NCI-H2196 (cell line): Measurements from ENCODE around the gene OR2A12.
"Not testable (repeated sequence)": the region's sequence is repeated elsewhere in the genome, so short reads cannot be mapped to it uniquely, and the experiment has no call there.

ENCODE experiments used
- DNase-seq: peaks from one replicate; lab custom pipeline; 2025; ENCODE audit not compliant: unreplicated experiment; lab: John Stamatoyannopoulos, UW

OR2A12 gene, protein sequence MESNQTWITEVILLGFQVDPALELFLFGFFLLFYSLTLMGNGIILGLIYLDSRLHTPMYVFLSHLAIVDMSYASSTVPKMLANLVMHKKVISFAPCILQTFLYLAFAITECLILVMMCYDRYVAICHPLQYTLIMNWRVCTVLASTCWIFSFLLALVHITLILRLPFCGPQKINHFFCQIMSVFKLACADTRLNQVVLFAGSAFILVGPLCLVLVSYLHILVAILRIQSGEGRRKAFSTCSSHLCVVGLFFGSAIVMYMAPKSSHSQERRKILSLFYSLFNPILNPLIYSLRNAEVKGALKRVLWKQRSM

DNA sequence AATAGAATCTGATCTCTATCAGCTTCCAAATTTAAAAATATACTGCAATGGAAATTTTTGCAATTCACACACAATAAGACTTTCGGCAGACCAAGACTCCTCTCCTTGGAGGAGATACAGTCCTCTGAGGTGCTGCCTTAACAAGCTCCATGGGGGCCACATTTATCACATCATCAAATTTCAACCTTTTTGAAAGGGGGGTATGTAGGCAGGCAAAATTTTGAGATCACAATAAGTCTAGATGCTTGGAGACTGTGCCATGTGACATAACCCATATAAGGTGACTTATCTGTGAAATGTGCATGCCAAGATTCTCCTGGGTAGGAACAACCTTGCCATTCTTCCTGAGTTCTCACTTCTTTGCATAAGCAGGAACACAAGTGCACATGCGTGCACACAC lies at the start of gene OR2A12:
Gene OR2A12, plus strand, starts transcription at position 301 of the 400 bp plus-strand sequence. CDS start 8,830 bp downstream, outside the sequence.
- no peak for DNase-seq

DNA sequence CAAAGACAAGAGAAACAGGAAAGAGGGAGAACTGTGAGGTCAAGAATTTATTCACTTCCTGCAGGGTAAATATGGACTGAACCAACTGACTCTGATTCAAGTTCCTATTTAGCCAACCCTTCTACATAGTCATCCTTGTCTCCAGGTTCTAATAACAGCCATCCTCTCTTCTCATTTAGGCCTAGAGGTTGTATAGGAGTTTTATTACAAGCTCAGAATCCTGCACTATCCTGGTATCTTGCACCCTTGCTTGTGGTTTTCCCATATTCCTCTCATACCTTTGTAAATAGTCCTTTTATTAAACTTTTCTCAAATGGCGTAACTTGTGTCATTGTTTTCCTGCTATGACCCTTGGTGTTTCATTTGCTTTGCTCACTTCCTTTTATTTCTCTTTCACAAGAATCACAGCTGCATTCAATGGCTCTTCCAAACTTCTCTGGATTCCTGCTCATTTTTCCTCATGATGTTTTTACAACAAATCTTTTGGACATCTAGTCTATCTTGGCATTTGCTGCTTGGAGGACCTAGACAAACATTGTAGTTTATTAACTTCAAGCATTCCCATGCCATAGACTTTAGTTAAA lies 49.7 kb upstream of the OR2A12 start:
- DNase-seq = no peak

DNA sequence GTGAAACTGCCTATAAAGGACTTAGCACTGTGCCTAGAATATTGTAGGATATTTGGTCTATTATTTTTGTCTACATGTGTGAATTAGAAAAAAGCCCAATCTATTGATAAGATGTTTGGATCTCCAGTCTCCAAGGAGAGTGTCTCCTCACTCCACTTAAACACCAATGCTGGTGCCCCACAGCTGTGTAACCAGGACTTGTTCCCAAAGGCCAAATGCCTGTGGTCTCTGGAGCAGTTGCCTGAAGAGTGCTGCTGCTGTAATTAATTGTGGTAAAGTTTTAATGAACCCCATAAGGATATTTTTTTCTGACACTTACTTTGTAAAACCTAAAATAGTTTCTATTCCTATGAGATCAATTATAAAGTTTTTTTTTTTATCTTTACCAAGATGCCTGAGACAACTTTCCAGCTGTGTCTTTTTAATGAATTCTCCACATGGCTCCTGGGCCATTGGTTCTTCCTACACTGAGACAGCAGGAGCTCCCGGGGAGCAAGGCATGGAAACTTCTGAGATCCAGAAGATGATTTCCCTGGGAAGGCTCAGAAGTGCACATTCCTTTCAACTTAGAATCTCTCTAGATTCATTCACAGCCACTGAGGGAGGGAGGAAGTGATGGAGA lies 48.6 kb upstream of the OR2A12 start:
- DNase-seq = no peak

DNA sequence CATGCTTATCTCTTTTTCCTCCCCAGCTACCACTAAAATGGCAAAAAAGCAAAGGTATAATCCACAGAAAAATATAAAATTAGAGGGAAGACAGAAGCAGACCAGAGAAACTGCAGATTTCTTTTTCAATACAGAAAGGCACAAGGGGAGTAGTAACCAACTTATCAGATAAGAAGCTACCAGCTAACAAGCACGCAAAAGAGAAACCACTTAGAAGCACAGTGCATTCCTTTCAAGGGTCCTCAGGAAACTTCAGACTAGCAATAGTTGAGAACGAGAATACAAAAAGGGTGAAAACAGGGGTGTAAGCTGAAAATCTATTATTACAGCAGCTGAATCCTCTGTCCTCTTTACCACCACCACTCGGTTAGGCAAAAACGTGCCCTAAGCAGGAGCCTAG lies 47.2 kb upstream of the OR2A12 start:
- DNase-seq = no peak

DNA sequence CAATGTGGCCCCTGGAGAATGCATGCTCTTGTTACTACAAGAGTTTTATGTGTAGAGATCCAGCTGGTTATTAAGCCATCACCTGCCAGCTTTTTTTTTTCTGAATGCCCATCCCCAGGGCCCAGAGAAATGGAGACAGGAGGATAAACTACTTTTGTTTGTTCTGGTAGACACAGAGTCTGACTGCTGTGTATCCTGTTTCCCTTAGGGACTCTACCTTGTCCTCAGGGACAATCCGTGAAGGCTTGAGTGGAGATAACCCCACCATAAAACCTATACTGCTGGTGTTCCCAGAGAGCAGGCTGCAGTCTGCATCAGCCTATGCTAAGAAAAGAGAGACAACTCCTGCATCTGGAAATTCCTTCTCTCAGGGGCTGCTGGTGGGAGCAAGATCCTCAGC lies 37.4 kb upstream of the OR2A12 start, which contains the start of gene OR2A5:
Gene OR2A5, plus strand, starts transcription at position 301 of the 400 bp plus-strand sequence. CDS start 1,454 bp downstream, outside the sequence.
- no peak for DNase-seq

DNA sequence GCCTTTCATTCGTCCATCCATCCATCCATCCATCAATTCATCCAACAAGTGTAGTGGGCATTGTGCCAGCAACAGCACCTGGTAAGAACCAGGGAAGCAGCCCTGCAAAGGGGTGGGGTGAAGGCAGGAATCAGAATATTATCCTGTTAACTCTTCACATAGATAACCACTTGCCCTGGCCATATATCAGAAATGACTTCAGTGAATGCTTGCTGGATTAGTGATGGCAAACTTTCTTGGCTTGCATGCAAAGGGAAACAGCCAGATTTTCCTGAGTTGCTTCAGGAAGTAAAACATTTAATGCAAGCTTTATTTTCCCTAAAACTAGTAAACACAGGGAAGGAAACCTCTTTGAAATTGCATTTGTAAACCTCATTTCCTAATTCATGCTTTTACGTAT lies 36.6 kb upstream of the OR2A12 start:
- no peak for DNase-seq

DNA sequence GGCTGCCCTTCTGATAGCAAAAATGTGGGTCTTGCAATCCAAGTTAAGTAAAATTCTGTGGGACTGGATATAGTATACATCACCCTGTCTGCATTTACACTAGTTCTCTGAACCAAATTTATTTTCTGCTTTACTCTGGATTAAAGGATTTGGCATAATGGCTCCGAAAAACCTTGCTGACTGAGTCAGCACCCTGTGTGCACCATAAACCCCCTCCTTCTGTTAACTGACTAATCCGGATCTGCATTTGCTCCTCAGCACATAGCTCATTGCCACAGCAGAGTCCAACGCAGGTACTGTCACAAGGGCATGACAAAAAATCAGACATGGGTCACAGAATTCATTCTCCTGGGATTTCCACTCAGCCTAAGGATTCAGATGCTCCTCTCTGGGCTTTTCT lies 36.0 kb upstream of the OR2A12 start:
- DNase-seq = no peak

DNA sequence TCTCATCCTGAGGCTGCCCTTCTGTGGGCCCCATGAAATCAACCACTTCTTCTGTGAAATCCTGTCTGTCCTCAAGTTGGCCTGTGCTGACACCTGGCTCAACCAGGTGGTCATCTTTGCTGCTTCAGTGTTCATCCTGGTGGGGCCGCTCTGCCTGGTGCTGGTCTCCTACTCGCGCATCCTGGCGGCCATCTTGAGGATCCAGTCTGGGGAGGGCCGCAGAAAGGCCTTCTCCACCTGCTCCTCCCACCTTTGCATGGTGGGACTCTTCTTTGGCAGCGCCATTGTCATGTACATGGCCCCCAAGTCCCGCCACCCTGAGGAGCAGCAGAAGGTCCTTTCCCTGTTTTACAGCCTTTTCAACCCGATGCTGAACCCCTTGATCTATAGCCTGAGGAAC lies 35.2 kb upstream of the OR2A12 start:
- DNase-seq = not testable (repeated sequence)

DNA sequence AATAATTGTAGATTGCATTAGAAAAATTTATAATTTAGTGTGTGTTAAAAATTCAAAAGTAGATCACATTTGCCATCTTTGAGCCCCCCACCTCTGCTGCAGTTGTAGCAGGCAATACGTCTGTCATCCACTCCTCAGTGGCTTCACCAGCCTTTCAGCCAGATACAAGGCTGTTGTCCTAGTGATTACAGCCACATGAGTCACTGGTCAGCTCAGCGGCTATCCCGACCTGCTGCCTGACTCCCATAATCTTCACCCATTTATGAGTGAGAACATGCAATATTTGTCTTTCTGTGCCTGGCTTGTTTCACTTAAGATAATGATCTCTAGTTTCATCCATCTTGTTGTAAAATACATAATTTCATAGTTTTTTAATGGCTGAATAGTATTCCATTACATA lies 28.1 kb upstream of the OR2A12 start:
- no peak for DNase-seq

DNA sequence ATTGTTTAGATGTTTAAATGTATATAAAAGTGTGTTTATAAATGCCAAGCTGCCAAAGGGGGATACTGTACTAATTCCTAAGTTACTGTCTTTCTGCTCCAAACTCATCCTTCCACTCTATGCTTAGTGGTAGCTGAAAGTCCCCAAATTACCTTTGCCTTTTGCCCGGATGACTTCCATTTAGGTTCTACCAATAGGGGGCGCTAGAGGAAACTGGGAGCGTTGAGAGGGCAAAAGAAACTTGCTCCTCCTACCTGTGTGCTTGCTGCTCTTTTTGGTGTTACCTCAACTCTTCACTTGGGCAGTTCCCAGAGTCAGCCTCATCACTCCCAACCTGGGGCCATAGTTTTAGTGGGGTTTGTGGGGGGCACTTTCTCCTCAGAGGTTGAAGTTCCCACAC lies 22.4 kb upstream of the OR2A12 start:
- DNase-seq = no peak

DNA sequence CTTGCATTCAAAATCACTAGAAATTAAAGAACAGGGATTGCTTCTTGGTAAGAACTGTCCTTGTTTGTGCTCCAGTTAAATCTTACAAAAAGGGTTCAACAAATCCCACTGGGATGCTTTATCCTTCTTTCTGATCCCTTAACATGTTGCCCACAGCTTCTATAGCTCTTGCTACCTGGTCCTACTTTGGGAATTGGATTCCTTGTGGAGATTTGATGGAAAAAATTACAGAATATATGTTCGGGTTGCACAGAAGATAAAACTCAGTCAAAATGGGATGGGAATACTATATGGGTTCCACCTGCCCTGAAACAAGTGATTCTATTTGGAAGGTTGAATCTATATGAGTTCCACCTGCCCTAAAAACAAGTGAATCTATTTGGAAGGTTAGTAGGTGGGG lies 16.6 kb upstream of the OR2A12 start, which contains the start of gene OR2A25:
Gene OR2A25, plus strand, starts transcription at position 301 of the 400 bp plus-strand sequence. CDS start 4,409 bp downstream, outside the sequence.
- no peak for DNase-seq

DNA sequence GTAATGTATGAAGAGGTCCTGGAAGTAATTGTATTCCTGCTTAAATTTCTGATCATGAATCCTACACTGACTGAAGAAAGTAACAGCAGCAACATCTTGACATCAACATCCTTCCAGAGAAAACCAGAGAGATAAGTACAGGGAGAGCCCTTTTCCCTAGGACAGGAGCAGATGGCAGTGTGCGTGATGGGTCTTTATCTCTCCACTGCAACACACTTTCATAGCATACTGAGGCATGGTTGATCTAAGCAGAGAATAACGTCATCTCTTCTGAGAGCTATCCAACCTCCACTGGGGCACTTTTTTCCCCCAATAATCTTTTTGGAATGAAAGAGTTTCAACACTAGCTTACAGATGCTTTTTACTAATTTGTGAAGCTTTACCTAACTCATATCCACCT lies 16.1 kb upstream of the OR2A12 start:
- DNase-seq = no peak

DNA sequence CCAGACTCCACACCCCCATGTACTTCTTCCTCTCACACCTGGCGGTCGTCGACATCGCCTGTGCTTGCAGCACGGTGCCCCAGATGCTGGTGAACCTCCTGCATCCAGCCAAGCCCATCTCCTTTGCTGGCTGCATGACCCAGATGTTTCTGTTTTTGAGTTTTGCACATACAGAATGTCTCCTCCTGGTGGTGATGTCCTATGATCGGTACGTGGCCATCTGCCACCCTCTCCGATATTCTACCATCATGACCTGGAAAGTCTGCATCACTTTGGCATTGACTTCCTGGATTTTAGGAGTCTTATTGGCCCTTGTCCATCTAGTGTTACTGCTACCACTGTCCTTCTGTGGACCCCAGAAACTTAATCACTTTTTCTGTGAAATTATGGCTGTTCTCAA lies 11.7 kb upstream of the OR2A12 start:
- DNase-seq = no peak

DNA sequence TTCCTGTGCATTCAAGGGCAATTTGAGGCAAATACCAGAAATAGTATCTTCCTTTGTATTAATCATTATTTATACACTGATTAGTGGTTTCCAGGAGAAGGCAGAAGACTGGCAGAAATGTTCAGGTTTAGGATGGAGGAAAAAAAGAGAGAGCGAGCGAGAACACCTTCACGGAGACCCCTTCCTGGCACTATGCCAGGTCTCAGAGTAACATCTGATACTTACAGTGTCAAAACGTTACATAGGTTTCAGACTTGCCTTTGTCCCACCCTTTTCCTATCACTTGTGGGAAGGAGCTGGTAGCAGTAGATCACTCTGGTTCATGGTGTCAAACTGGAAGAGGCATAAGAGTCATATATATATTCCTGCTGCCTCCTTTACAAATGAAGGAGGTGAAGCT lies 652 bp downstream of the OR2A12 start:
- DNase-seq = no peak

DNA sequence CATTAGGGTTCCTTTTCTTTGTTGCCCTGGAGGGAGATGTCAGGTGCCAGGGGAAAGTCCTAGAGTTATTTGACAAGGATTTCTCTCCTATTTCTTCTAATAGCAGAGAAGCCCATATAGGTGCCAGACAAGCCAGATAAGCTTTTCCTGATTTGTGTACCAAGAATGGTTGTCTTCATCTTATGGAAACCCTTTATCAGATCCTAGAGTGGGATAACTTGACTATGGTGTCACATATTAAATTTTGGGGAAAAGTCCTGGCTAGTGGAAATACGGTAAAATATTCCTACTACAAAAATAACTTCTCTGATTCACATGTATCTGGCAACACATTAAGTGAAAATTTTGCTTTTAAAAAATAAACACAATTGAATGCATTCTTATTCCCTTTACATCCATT lies 1.2 kb downstream of the OR2A12 start:
- no peak for DNase-seq

DNA sequence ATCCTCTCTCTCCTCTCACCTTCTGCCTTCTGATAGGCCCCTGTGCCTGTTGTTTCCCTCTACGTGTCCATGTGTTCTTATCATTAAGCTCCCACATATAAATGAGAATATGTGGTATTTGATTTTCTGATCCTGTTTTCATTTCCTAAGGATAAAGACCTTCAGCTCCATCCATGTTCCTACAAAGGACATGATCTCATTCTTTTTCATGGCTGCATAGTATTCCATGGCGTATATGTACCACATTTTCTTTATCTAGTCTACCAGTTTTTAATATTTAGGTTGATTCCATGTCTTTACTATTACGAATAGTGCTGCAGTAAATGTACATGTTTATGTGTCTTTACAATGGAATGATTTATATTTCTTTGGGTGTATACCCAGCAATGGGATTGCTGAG lies 4.6 kb downstream of the OR2A12 start:
- DNase-seq = no peak

DNA sequence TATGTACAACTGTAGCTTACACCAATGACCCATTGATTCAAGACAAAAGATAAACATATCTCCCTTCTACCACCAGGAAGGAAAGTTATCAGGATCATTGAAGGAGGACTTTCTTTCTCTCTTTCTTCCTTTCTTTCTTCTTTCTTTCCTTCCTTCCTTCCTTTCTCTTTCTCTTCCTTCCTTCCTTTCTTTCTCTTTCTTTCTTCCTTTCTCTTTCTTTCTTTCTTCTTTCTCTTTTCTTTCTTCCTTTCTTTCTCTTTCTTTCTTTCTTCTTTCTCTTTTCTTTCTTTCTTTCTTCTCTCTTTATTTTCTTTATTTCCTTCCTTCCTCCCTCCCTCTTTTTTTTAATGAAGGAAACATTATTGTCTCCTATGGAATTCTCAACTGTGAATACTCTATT lies 12.7 kb downstream of the OR2A12 start:
- DNase-seq = no peak

DNA sequence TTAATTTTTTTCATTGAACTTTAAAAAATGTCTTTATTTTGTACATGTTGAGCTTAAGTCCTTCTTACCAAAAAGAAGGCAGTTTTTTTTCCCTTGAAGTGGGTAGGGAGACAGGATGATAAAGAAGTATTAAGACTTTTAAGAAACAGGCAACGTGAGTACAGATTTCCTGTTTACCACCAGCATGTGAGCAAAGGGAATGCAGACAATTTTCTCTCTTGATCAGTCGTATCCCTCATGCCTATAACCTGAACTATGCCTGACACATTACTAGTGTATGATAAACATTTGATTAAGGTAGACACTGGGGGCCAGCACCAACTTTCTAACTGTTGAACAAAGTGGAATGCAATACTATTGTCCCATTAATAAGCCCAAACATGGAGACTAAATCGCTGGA lies 14.5 kb downstream of the OR2A12 start:
- DNase-seq = no peak

DNA sequence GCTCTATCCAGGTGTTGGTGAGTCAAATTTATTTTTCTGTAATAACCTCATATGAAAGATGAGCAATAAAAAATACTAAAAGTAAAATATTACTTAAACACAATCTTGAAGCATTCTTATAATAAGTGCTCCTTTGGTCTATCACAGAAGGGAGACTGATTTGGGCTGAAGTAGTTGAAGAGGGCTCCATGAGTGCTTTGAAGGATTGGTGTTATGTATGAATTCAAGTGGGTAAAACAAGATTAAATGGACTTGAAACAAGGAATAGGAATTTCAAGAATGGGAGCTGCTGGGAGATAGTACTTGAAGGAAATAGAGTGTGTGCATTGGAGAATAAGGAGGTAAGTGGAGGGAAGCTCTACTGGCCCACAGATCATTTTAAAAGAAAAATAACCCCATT lies 16.0 kb downstream of the OR2A12 start:
- DNase-seq = no peak

DNA sequence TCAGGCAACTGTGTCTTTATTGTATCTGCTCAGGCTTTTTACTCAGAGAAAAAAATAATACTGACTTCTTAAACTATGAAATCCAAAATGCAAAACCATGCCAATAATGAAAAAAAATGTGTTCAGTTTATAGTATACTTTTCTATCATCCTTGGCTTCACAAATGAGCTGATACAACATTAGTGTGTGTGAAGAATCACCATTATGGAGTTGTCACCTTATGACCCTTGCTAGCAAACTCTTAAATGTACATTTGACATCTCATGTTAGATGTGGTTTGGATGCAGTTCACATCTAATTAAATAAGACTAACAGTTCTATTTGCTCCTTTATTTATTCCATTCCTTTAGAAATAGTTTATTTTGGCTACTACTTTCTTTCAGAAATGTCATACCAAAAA lies 19.1 kb downstream of the OR2A12 start:
- DNase-seq = no peak

DNA sequence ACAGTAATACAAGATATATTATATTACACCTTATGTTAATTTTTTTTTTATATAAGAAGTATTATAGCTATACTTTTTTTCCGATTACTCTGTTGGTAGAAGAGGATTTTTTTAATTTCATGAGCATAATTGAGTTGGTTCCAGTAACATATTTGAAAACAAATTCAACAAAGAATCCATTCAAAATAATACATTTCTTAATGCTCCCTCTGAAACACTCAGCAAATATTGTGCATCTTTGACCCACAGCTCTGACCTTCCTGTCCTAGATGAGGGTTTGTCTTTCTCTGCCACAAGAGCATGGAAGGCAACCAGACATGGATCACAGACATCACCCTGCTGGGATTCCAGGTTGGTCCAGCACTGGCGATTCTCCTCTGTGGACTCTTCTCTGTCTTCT lies 23.2 kb downstream of the OR2A12 start, which contains the start of gene OR2A2:
Gene OR2A2, plus strand, starts transcription at position 301 of the 400 bp plus-strand sequence. Its CDS starts 0 bp downstream, at position 301.
- no peak for DNase-seq

DNA sequence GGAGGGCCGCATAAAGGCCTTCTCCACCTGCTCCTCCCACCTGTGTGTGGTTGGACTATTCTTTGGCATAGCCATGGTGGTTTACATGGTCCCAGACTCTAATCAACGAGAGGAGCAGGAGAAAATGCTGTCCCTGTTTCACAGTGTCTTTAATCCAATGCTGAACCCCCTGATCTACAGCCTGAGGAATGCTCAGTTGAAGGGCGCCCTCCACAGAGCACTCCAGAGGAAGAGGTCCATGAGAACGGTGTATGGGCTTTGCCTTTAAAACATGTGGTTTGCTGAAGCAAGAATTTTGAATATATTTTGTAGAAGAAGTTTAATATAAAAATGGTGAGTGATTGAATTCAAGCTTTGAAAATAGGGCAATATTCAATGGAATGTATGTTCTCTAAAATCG lies 24.2 kb downstream of the OR2A12 start:
- DNase-seq = no peak
